Kidney glomerular epithelial cell (primary cell): ENCODE data around the gene SNRPE.

Experiments
- DNase-seq: peaks from one replicate; lab custom pipeline; 2025; lab: John Stamatoyannopoulos, UW

The SNRPE gene

DNA sequence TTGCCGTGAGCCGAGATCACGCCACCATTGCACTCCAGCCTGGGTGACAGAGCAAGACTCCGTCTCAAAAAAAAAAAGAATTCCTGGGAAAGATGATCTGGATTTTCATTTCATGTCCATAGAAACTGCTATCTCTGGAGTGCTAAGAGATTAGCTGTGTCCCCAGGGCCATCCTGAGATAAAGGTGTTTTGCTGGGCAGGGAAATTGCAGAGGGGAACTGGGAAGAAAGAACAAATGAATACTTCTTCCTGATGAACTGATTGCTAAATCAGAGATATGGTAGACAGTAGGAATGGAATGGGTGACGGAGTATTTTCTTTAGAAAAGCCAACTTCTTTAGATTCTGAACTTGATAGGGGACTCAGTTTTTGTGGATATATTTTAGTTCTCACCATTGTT lies 19.2 kb downstream of the SNRPE start:
- no peak for DNase-seq

DNA sequence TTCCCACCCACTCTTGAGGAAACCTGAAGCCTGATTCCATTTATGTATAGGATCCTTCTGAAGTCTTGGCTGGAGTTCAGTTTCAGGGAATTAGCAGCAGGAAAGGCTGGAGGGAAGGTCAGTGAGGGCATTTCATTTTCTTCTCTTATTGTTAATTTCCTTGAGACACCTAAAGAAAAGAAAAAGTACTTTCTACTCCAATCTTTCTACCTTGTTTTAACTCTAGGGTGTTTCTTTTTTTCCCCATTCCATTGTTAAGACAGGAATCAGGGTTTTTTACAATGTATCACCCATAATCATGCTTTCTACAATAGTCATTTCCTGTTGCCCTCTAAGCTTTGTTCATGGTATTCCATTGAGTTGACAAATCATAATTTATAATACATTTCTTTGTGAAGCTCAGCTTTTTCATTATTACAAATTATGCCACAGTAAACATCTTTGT lies 27.4 kb downstream of the SNRPE start:
- peak; percentile 5 for DNase-seq

DNA sequence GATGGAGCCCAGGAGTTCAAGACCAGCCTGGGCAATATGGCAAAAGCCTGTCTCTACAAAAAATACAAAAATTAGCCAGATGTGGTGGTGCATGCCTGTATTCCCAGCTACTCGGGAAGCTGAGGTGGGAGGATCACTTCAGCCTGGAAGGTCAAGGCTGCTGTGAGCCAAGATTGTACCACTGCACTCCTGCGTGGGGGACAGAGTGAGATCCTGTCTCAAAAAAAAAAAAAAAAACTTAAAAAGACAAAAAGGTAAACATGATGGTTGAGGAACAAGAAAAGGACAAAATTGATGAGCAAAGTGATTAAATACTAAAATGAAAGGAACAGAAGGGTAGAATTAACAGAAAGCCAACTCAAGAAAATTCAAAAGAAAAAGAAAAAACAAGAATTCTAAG lies 30.6 kb downstream of the SNRPE start:
- DNase-seq: no peak

DNA sequence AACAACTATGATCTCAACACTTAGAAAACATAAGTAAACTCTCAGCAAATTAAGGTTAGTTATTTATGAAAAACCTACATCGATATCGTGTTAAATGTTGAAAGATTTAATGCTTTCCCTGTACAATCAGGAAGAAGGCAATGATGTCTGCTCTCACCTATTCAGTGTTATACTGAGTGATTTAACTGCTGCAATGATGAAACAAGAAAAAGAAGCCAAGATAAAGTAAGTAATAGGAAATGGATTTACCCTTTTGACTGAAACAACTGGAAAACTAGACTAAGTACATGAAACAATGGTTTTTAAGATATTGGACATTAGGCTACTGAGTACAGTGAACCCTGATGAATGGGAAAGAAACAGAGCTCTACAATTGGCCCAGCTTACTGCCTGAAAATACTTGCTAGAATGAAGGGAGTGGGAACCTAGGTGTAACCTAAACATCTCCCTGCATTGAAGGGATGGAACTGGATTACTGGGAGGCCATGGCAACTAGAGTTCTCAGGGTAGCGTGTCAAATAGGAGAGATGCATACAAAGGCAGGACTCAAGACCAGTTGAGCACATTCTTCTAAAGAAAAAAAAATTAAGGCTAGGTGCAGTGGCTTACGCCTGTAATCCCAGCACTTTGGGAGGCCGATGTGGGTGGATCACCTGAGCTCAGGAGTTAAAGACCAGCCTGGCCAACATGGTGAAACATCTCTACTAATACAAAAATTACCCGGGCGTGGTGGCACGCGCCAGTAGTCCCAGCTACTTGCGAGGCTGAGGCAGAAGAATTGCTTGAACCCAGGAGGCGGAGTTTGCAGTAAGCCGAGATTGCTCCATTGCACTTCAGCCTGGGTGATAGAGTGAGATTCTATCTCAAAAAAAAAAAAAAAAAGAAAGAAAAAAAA lies 37.3 kb downstream of the SNRPE start:
- DNase-seq: no peak

DNA sequence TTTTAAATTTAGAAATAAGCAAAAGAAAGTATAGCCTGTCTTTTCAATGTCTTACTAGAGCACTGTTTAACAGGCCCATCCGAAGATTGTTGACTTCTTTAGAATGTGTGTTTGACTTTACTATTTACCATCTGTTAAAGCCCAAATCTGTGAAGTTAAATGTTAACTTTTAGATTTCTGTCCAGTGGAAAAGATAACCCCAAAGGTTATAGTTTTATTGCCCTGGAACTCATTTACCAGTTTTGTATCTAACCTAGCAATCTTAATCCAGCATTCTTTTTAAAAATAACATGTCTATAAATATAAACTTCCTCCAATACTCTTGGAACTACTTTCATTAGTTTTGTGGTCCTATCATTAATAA lies 37.9 kb downstream of the SNRPE start:
- DNase-seq: no peak

DNA sequence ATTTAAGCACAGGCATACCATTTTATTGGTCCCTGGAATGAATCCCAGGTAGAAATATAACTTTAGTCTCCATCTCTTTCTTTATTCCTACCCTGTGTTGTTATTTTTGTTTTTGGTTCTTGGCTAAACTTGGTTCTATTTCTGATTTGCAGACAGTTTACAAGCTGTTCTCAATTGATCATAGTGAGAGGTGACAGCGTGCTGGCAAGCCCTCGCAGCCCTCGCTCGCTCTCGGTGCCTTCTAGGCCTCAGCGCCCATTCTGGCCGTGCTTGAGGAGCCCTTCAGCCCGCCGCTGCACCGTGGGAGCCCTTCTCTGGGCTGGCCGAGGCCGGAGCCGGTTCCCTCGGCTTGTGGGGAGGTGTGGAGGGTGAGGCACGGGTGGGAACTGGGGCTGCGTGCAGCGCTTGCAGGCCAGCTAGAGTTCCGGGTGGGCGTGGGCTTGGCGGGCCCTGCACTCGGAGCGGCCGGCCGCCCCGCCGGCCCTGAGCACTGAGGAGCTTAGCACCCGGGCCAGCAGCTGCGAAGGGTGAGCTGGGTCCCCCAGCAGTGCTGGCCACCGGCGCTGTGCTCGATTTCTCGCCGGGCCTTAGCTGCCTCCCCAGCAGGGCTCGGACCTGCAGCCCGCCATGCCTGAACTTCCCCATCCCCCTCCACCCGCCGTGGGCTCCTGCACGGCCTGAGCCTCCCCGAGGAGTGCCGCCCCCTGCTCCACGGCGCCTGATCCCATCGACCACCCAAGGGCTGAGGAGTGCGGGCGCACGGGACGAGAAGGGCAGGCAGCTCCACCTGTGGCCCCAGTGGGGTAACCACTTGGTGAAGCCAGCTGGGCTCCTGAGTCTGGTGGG lies 38.7 kb downstream of the SNRPE start:
- no peak for DNase-seq

DNA sequence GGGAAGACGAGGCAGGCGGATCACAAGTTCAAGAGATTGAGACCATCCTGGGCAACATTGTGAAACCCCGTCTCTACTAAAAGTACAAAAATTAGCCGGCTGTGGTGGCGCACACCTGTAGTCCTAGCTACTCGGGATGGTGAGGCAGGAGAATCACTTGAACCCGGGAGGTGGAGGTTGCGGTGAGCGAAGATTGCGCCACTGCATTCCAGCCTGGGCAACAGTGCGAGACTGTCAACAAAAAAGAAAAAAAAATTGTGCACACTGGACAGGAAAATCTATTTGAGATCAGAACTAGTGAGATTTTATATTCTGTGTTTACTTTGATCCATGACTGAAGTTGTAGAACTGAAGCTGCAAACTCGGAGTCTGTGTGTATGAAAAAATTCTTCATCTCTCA lies 40.2 kb downstream of the SNRPE start:
- no peak for DNase-seq

DNA sequence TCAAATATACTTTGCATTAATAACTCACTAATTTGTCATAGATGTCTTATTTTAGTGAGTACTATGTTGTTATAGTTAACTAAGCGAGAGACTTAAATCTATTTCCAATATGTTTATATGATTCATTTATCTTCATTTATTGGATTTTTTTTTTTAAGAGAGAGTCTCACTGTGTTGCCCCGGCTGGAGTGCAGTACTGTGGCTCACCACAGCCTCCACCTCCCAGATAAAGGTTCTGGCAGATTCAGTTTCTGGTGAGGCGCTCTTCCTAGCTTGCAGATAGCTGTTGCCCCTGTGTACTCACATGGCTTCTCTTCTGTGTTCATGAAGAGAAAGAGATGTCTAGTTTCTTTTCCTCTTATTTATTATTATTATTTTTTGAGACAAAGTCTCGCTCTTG lies 43.9 kb downstream of the SNRPE start:
- no peak for DNase-seq

DNA sequence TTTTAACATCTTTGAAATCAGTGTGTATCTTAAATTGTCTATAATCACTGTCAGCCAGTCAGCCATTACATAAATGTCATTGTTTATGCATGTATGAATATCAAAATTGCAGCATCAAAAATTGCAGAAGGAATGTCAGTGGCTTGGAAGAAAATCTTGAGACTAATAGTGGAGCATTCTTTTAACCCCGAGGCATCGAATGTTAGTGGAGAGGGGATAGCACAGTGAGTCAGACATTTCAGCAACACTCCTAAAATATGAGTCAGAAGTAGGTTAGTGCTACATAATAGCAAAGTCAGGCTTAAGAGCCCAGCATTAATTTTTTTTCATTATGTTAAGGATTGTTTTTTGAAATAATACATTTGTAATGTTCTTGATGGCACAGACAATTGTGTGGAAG lies 45.5 kb downstream of the SNRPE start:
- DNase-seq: peak; percentile 84

DNA sequence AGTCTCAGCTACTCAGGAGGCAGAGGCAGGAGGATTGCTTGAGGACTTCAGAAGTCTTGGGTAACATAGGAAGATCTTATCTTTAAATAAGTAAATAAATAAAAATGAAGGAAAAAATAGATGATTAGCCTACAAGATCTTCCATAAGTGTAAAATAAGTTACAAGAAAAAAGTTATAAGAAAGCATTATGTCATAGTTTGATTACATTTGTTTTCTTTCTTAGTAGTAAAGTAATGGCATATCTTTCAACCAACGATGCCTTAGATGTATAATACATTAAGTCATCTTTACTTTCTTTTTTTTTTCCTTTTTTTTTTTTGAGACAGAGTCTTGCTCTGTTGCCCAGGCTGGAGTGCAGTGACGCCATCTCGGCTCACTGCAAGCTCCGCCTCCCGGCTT lies 46.5 kb downstream of the SNRPE start:
- no peak for DNase-seq

DNA sequence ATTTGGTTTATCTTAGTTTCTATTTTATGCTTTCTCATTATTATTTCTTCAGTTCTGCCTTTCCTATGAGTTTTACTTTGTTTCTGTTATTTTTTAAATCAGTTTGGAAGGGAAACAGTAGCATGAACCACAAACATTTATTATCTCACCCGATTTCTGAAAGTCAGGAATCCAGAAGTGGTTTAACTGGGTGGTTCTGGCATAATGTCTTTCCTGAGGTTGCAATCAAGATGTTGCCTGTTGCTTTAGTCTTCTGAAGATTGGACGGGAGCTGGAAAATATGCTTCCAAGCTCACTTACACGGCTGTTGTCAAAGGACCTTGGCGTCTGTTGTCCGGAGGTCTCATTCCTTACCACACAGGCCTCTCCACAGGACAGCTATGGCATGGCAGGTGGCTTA lies 50.4 kb downstream of the SNRPE start:
- DNase-seq: no peak

DNA sequence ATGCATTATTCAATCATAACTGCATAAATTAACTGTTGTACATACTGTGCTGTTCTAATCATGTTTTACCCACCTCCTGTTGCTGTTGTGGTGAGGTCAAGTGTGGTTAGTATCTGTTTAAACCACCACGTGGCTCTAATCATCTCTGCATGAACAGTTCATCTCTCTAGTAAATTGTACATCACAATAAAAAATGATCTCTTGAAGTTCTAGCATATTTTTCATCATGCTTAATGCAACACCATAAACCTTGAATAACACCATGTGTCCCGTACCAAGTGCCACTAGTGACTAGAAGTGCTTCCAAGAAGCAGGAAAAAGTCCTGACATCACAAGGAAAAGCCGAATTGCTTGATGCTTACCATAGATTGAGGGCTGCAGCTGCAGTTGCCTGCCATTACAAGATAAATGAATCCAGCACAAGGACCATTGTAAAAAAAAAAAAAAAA lies 51.7 kb downstream of the SNRPE start:
- DNase-seq: no peak

DNA sequence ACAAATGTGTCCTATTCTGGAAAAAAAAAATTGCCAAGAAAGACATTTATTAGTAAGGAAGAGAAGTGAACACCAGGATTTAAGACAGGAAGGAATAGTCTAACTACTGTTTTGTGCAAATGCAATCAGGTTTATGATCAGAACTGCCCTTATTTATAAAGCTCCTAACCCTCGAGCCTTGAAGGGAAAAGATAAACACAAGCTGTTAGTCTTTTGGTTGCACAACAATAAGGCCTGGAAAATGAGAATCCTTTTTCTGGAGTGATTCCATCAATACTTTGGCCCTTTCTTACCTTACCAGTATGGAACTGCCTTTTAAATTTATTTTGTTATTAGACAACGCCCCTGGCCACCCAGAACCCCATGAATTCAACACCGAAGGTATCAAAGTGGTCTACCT lies 52.9 kb downstream of the SNRPE start:
- no peak for DNase-seq

DNA sequence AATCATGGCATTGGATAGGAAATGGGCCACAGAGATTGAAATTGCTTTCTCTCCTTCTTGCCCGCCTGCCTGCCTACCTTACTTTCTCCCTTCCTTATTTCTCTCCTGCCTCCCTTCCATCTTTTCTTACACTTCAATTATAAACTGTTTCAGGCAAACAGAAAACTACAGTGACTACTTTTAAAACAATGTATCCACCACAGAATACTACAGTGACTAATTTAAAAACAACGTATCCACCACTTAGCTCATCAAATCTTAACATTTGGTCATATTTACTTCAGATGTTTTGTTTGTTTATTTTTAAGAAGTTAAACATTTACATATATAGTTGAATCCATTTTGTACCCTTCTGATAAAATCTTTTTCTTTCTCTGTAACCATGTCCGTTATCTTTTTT lies 54.4 kb downstream of the SNRPE start:
- peak; percentile 21 for DNase-seq

DNA sequence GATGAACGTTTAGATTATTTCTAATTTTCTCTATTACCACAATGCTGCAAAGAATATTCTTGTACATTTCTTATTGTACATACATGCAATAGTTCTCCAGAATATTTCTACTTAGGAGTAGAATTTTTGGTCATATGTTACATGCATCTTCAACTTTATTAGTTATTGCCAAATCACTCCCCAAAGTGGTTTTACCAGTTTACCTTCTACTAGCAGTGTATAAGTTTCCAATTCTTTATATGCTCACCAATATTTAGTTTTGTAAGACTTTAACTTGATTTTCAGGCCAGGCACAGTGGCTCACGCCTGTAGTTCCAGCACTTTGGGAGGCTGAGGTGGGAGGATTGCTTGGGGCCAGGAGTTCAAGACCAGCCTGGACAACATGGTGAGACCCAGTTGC lies 55.4 kb downstream of the SNRPE start:
- no peak for DNase-seq
